ENCODE measurements around the gene CD99.
"Not testable (repeated sequence)": the region's sequence is repeated elsewhere in the genome, so short reads cannot be mapped to it uniquely, and the experiment has no call there.

Gene CD99

GRCh38 chrX:2732649-2733048 is 41.6 kb downstream of the CD99 start:
- DNase-seq (ENCODE audit: low spot score), result no peak

DNA sequence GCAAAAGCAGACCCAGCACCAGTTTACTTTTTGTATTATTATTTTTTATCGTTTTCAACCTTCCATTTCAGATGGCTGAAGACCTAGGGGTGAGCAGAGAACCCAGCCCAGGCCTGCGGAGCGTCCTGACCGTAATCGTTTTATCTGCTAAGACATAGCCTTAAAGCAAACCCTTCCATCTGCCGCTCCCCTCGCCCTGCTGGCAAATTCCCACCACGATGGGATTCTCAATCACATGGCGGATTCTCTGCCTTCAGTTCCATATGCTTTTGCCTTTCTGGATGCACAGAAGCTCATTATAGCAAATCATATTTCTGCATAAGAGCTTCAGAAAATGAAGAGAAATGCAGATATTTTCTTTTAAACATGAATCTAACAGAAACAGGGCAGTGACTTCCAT is 42.2 kb downstream of the CD99 start:
- DNase-seq (ENCODE audit: low spot score), result no peak

DNA sequence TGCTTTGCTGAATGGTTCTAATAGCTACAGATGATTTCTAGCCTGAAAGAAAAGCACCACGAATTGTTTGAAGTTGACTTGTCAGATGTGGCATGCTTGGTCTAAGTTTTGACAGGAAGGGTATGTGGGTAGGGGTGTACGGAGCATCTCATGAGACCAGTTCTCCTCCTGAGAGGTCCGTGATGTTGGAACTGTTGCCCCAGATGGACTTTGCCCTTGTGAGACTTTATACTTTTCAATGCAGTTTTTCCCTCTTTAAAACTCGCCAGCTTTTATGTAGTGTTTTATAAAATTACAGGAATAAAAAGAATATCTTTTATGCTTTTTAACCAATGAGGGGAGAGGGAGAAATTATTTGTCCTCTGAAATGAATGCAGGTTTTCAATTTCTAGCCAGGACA is 44.2 kb downstream of the CD99 start:
- no peak for DNase-seq (ENCODE audit: low spot score)

DNA sequence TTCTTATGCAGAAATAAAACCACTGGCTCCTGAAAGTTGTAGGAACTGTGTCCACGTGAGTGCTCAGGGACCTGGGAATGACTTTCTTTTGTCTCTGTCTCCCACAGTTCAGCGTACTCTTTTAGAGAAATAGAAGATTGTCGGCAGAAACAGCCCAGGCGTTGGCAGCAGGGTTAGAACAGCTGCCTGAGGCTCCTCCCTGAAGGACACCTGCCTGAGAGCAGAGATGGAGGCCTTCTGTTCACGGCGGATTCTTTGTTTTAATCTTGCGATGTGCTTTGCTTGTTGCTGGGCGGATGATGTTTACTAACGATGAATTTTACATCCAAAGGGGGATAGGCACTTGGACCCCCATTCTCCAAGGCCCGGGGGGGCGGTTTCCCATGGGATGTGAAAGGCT is 49.6 kb downstream of the CD99 start:
- DNase-seq (ENCODE audit: low spot score), result no peak

DNA sequence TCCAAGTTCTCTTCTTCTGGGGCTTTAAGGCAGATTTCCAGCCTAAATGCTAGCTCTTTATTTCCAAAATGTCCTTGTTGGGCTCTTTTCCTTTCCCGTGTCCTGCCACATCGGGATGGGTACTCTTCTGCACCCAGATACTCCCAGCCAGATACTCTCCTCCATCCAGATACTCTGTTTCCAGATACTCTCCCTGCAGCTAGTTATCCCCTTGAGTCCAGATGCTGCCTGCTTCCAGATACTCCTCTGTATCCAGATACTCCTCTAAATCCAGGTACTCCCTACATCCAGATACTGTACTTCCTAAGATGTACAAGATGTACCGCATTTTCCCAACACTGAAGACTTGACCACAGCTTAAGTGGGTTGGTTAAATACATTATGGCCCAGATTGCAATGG is 50.3 kb downstream of the CD99 start:
- DNase-seq (ENCODE audit: low spot score), result no peak

GRCh38 chrX:2746250-2746649 is 55.2 kb downstream of the CD99 start:
- DNase-seq (ENCODE audit: low spot score), result not testable (repeated sequence)

DNA sequence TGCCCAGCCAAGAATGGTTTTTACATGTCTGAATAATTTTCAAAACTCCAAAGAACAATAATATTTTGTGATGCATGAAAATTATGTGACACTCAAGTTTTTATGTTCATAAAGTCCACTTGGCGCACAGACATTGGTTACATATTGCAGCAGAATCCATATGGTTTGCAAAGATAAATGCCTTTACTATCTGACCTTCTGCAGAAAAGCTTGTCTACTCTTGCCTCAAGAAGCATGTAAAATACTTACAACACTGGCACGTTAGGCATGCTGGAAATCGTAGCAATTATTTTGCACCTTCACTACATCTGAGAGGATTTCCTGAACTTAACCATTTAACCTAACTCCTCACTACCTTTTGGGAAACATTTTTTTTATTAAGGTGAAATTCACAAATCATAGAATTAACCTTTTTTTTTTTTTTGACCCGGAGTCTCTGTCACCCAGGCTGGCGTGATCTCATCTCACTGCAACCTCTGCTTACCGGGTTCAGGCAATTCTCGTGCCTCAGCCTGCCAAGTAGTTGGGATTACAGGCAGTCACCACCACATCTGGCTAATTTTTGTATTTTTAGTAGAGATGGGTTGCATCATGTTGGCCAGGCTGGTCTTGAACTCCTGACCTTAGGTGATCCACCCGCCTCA is 57.2 kb downstream of the CD99 start:
- DNase-seq (ENCODE audit: low spot score), result no peak

DNA sequence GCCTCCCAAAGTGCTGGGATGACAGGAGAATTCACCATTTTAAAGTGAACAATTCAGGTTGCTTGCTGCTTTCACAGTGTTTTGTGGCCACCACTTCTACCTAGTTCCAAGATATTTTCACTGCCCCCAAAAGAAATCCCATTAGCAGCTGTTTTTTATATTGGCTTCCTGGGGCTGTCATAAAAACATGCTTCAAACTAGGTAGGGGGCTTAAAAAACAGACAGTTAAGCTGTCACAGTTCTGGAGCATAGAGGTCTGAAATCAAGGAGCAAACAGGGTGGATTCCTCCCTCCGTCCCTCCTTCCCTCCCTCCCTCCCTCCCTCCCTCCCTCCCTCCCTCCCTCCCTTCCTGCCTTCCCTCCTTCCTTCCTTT is 57.7 kb downstream of the CD99 start:
- no peak for DNase-seq (ENCODE audit: low spot score)

- no peak for DNase-seq (ENCODE audit: low spot score)
Measured at GRCh38 chrX:2751291-2751690, 60.2 kb downstream of the CD99 start.

DNA sequence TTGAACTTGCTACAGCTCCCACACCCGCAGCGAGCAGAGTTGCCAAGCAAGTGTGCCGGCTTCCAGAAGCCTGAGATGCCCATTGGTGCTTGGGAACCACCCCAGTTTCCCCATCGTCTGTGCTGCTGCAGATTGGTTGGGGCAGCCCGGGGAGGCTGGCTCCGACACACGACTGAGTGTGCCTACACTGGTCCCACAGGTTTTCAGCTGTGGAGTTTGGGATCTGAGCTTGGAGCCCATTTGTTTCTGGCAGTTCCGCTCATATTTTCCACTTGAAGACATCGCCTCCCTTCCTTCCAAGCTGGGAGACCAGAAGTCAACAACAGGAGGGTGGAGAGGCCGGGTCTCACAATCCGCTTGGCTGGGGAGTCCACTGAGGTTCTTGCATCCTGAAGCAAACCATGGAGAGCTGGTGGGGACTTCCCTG is 60.8 kb downstream of the CD99 start, which contains the start of gene XG:
Gene XG (plus strand): TSS at position 167 of the 427 bp plus-strand sequence. CDS start 235 bp downstream, at position 402.
- DNase-seq (ENCODE audit: low spot score), result not testable (repeated sequence)

DNA sequence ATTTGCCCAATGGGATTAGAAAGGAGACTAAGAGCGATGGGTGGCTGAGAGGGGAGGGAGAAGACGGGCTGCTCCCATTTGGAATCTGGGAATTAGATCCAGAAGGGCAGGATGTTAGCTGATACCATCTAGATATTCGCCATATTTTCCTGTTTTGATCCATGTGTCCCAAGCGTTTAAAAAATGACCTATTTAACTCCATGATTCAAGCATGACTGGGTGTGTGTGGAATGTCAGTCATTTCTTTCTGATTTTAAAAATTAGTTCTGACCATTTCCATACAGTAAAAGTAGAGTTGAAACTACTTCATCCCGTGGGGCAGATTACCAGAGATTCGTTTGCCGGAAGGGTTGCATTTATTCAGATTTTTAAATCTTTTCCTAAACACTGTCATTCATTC is 61.3 kb downstream of the CD99 start:
- not testable (repeated sequence) for DNase-seq (ENCODE audit: low spot score)

- DNase-seq (ENCODE audit: low spot score), result not testable (repeated sequence)
Measured at GRCh38 chrX:2755163-2755715, 64.1 kb downstream of the CD99 start.

GRCh38 chrX:2756548-2756947 is 65.5 kb downstream of the CD99 start:
- DNase-seq (ENCODE audit: low spot score), result no peak

DNA sequence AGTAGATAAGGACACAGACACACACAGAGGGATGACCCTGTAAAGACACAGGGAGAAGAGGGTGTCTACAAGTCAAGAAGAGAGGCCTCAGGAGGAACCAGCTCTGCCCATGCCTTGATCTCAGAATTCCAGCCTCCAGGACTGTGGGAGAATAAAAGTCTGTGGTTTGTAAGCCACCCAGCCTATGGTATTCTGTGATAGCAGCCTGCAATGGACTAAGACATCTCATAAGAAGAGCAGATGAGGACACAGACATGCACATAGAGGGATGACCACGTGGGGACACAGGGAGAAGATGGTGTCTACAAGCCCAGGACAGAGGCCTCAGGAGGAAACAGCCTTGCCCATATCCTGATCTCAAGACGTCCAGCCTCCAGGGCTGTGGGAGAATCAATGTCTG is 70.2 kb downstream of the CD99 start:
- DNase-seq (ENCODE audit: low spot score), result no peak

DNA sequence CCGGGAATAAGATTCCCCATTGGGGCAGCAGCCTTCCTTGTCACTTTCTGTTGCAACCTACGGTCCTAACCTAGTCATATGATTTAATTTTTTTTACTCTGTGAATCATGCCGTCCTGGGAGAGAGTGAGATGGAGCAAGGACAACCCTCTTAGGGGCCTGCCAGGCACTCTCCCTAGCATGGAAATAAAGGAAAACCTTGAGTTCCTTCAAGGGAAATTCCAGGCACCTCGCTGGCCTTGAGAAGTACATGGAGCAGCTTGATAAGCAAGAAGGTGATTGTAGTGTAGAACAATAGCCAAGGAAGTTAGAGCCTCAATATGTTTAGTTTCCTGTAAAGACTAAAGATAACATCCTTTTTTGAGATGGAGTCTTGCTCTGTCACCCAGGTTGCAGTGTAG is 71.6 kb downstream of the CD99 start:
- DNase-seq (ENCODE audit: low spot score), result not testable (repeated sequence)

- not testable (repeated sequence) for DNase-seq (ENCODE audit: low spot score)
Measured at GRCh38 chrX:2764766-2765548, 73.9 kb downstream of the CD99 start.

DNA sequence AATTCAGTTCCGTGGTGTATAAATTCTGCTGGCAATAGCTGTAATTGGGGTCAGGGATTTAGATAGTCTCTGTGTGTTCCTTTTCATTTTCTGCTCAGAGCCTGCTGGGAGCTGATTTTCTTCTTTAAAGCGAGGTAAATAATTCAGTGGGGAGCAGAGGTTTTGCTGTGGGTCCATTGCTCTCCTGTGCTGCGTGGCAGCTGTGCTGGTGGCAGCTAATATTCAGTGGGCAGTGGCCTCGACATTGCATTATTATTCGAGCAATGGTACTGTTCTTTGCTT is 74.4 kb downstream of the CD99 start:
- DNase-seq (ENCODE audit: low spot score), result no peak

GRCh38 chrX:2766906-2767305 is 75.8 kb downstream of the CD99 start:
- no peak for DNase-seq (ENCODE audit: low spot score)

DNA sequence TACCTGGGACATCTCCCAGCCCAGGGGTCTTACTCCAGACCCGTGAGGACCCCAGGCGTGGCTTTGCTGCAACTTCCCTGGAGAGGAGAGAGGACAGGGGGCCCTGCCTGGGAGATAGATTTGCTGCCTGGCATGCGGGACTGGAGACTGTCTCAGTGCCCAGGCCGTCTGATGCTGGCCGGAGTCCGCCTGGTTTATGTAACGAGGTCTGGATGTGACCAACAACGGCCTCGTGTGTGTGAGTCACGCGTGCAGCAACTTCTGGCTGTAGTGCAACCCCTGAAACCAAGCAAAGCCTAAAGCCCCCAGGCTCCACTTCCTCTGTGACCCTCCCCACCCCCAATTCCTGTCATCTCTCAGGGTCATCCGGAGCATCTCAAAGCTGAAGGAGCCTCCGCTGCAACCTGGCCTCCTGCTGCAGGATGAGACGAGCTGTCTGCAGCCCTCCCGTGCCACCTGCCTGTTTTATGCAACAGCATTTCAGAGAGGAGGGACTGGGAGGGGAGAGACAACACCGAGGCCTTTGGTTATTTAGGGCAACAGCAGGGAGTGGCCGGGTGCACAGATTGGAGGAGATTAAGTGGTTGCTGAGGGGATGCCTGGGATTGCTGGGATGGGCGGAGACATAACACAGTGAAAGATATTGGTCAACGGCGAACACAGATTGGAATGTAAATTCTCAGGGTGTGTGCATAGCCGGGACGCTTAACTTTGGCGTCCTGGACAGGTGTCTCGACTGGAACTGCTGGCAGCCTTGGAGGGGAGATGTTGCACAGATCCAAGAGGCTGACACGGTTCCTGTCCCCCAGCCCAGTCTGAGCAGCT is 76.7 kb downstream of the CD99 start:
- no peak for DNase-seq (ENCODE audit: low spot score)

DNA sequence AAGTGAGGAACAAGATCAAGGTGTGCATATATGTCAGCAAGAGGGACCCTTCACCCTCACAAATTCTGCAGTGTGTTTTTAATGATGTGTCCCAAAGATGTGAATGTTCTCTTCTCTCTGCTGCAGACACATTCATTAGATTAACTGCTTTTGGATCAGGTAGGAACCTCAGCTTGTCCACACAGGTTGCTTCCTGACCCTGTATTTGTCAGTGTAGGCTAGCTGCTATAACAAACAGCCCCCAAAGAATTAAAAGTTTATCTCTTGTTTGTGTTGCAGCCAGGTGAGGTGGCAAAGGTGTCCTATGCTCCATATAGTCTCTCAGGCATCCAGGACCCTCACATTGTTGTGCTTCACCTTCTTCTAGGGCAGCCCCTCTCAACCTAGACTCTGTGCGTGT is 78.5 kb downstream of the CD99 start:
- DNase-seq (ENCODE audit: low spot score), result no peak

DNA sequence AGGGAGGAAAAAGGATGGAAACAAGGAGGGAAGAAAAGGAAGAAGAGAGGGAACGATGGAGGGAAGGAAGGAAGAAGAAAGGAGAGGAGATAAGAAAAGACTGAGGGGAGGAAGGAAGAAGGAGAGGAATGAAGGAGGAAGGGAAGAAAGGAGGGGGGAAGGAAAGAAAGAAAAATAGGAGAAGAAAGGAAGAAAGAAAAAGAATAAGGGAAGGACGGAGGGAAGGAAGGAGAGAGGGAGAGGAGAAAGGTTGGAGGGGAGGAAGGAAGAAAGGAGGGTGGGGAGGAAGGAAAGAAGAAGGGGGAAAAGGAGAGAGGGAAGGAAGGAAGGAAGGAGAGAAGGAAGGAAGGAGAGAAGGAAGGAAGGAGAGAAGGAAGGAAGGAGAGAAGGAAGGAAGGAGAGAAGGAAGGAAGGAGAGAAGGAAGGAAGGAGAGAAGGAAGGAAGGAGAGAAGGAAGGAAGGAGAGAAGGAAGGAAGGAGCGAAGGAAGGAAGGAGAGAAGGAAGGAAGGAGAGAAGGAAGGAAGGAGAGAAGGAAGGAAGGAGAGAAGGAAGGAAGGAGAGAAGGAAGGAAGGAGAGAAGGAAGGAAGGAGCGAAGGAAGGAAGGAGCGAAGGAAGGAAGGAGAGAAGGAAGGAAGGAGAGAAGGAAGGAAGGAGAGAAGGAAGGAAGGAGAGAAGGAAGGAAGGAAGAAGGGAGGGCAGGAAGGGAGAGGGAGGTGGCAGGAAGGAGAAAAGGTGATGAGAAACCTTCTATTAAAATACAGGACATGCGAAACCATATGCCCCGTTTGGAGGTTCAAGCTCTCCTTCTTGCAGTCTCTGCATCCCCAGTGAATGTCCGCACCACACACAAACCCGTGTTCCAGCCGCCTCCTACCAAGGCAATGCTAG is 82.3 kb downstream of the CD99 start:
- not testable (repeated sequence) for DNase-seq (ENCODE audit: low spot score)

DNA sequence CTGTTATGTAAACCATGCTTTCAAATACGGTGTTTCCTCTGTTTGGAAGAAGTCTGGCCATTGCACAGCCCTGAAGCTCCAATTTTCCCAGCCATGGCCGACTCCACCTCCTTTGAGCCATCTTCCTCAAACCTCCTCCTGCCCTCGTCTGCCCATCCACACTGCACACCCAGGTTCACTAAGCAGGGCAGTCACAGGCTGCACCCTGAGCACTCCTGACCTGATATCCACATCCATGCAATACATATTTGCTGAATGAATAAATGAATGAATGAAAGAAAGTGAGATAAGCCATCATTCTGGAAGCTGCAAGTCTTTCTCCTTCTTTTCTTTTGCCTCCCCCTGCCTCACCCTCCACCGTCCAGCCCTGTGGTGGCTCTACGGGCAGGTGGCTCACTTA is 83.0 kb downstream of the CD99 start:
- DNase-seq (ENCODE audit: low spot score), result no peak

Data from activated CD4-positive, alpha-beta T cell treated with anti-CD3 and anti-CD28 coated beads, Interleukin-2, Interleukin-4, amounts not matched to agents 100 ng/mL and 50 ng/mL, durations not matched to agents 16 hours and 8 hours (primary cell).